ENCODE measurements around the gene SPINT2. TPM values are rescaled to one million over a fixed set of nuclear protein-coding genes. Genes with fewer than 3 reads are reported as not detected.
A peak's percentile ranks its signal among the peaks of the same experiment; 100 is the strongest.

SPINT2 gene
- total and polyA plus RNA-seq, 2 of the 13 experiments (the other 11 are each of a cell fraction or from before 2014, with no cell fraction given), result 0.31 to 0.77 TPM

DNA sequence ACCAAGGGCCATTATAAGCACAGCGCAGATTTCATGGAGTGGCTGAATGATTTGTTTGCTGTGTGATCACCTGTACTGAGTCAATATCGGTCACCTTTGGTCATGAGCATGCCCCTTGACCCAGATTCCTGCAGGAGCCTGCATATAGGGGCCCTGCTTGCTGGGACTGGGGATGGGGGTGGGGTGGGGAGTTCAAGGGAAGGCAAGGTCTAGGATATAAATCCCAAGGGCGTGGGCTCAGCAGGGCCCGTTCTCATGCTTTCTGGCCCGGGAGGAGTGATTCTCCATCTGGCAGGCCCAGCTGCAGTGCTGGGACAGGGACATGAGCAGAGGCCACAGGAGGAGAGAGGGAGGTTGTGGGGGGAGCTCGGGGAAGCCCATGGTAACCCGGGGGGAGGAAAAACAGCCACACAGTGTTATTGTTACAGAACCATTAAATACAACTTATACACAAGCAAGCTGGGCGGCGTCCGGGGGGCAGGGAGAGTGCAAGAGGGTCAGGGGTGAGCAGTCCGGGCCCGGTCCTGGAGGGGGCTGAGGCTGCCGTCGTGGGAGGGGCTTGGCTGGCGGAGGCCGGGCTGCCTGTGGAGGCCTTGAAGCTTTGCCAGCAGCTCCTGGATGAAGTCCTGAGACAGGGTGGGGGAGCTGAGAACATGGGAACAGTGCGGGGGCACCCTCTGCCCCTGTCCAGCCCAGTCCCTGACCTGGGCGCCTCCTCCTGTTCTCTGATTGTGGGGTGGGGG, 13.4 kb upstream of the SPINT2 start (continued):
- TF ChIP-seq, protein P1, sequence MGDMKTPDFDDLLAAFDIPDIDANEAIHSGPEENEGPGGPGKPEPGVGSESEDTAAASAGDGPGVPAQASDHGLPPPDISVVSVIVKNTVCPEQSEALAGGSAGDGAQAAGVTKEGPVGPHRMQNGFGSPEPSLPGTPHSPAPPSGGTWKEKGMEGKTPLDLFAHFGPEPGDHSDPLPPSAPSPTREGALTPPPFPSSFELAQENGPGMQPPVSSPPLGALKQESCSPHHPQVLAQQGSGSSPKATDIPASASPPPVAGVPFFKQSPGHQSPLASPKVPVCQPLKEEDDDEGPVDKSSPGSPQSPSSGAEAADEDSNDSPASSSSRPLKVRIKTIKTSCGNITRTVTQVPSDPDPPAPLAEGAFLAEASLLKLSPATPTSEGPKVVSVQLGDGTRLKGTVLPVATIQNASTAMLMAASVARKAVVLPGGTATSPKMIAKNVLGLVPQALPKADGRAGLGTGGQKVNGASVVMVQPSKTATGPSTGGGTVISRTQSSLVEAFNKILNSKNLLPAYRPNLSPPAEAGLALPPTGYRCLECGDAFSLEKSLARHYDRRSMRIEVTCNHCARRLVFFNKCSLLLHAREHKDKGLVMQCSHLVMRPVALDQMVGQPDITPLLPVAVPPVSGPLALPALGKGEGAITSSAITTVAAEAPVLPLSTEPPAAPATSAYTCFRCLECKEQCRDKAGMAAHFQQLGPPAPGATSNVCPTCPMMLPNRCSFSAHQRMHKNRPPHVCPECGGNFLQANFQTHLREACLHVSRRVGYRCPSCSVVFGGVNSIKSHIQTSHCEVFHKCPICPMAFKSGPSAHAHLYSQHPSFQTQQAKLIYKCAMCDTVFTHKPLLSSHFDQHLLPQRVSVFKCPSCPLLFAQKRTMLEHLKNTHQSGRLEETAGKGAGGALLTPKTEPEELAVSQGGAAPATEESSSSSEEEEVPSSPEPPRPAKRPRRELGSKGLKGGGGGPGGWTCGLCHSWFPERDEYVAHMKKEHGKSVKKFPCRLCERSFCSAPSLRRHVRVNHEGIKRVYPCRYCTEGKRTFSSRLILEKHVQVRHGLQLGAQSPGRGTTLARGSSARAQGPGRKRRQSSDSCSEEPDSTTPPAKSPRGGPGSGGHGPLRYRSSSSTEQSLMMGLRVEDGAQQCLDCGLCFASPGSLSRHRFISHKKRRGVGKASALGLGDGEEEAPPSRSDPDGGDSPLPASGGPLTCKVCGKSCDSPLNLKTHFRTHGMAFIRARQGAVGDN (CRISPR knock-in tag; IDR thresholded peaks at IDR 0.05), result peak; percentile 37
- TF ChIP-seq SMARCE1 (IDR thresholded peaks at IDR 0.05; ENCODE audit: borderline replicate concordance), result no peak
- TF ChIP-seq ARNTL (CRISPR knock-in tag; IDR thresholded peaks at IDR 0.05), result peak; percentile 27; the same call in 1 of the 2 replicates
- no peak for TF ChIP-seq DNMT1 (CRISPR knock-in tag; IDR thresholded peaks at IDR 0.05)
- TF ChIP-seq NR2C2 (CRISPR knock-in tag; IDR thresholded peaks at IDR 0.05; ENCODE audit: borderline replicate concordance), result peak; percentile 81
- 0 out of 2 replicates have a peak, but pooled peaks have one; percentile 4 for TF ChIP-seq ZNF556 (CRISPR knock-in tag; IDR thresholded peaks at IDR 0.05; ENCODE audit: borderline replicate concordance)
- TF ChIP-seq FOXA3 (CRISPR knock-in tag; IDR thresholded peaks at IDR 0.05), result peak; percentile 88
- 0 out of 2 replicates have a peak, but pooled peaks have one; percentile 21 for TF ChIP-seq ESRRA (CRISPR knock-in tag; IDR thresholded peaks at IDR 0.05; ENCODE audit: low read depth)
- peak; percentile 98 for TF ChIP-seq PPARG (CRISPR knock-in tag; conservative IDR thresholded peaks at IDR 0.05)
- no peak for TF ChIP-seq PHB2 (IDR thresholded peaks at IDR 0.05; ENCODE audit: partially characterized antibody)
- no peak for TF ChIP-seq CBX1 (IDR thresholded peaks at IDR 0.05; ENCODE audit: low read depth)
- no peak for TF ChIP-seq ZNF672 (CRISPR knock-in tag; IDR thresholded peaks at IDR 0.05)
- TF ChIP-seq NCOA2 (CRISPR knock-in tag; IDR thresholded peaks at IDR 0.05), result peak; percentile 40; the same call in 1 of the 2 replicates
- TF ChIP-seq EEA1 (CRISPR knock-in tag; IDR thresholded peaks at IDR 0.05; ENCODE audit: borderline replicate concordance), result no peak
- 0 out of 2 replicates have a peak, but pooled peaks have one; percentile 23 for TF ChIP-seq THAP11 (CRISPR knock-in tag; IDR thresholded peaks at IDR 0.05)
- TF ChIP-seq NR2F1 (CRISPR knock-in tag; IDR thresholded peaks at IDR 0.05), result peak; percentile 61 to 88
- TF ChIP-seq FOXO1 (CRISPR knock-in tag; IDR thresholded peaks at IDR 0.05), result 0 out of 2 replicates have a peak, but pooled peaks have one; percentile 43
- TF ChIP-seq, protein P2, sequence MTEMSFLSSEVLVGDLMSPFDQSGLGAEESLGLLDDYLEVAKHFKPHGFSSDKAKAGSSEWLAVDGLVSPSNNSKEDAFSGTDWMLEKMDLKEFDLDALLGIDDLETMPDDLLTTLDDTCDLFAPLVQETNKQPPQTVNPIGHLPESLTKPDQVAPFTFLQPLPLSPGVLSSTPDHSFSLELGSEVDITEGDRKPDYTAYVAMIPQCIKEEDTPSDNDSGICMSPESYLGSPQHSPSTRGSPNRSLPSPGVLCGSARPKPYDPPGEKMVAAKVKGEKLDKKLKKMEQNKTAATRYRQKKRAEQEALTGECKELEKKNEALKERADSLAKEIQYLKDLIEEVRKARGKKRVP (CRISPR knock-in tag; IDR thresholded peaks at IDR 0.05), result 0 out of 4 replicates have a peak, but pooled peaks of 1 of the 2 experiments have one; percentile 32
- peak; percentile 59; the same call in 1 of the 2 replicates for TF ChIP-seq KDM6A (CRISPR knock-in tag; IDR thresholded peaks at IDR 0.05; ENCODE audit: low read depth)
- TF ChIP-seq ZNF567 (CRISPR knock-in tag; IDR thresholded peaks at IDR 0.05; ENCODE audit: borderline replicate concordance), result no peak
- TF ChIP-seq PITX1 (CRISPR knock-in tag; IDR thresholded peaks at IDR 0.05), result peak; percentile 17; the same call in 1 of the 2 replicates
- 0 out of 2 replicates have a peak, but pooled peaks have one; percentile 18 for TF ChIP-seq ATF1 (CRISPR knock-in tag; IDR thresholded peaks at IDR 0.05)
- peak; percentile 93 for TF ChIP-seq RARA (CRISPR knock-in tag; IDR thresholded peaks at IDR 0.05)
